ENCODE measurements around the gene TPRN.

Gene TPRN

DNA sequence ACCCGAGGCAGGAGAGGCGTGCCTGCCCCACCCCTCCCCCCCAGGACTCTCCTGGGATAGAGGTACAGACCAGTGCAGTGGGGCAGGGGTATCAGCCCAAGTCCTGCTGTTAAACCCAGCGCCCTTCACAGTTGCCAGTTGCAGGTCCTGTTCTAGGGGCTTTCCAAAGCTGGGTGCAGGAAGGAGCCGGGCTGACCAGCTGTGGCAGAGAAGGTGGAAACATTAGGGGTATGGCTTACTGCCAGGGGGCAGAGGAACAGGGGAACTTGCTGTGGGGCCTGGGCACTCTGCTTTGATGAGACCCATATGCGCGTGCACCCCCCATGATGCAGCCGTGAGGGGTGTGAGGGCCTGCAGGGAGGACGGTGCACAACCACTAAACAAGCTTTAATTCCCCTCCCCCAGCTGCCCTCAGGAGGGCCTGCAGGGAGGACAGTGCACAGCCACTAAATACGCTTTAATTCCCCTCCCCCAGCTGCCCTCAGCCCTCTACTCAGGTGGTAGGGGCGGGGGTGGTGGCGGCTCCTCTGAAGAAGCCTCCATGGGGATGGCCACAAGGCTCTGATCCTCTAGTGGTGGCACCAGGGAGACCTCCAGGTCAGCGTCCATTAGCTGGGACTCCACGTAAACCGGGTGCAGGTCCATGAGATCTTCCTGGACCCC, 29.9 kb downstream of the TPRN start:
- H3K9me3 ChIP-seq (ENCODE audit: control insufficient read depth, low read length) = no peaks in the 10 kb centered on the region
- 61 to 62% methylated on average over 14 of the region's 14 CpGs for WGBS, 2 experiments
- H3K4me1 ChIP-seq (ENCODE audit: control insufficient read depth, insufficient read depth, low read length) = peaks cover 19% of the 10 kb centered on the region
- peaks cover 99% of the 10 kb centered on the region for H3K27me3 ChIP-seq (ENCODE audit: control insufficient read depth, insufficient read depth, low read length, poor library complexity, severe bottlenecking)
- H3K4me3 ChIP-seq (ENCODE audit: insufficient read depth, low read depth, low read length) = no peak overlapping the region
- no peak overlapping the region for H3K27ac ChIP-seq (ENCODE audit: insufficient read depth, low read depth, low read length, poor library complexity, severe bottlenecking)
- no peaks in the 10 kb centered on the region for H3K36me3 ChIP-seq (ENCODE audit: control insufficient read depth, insufficient read depth, low read length)

DNA sequence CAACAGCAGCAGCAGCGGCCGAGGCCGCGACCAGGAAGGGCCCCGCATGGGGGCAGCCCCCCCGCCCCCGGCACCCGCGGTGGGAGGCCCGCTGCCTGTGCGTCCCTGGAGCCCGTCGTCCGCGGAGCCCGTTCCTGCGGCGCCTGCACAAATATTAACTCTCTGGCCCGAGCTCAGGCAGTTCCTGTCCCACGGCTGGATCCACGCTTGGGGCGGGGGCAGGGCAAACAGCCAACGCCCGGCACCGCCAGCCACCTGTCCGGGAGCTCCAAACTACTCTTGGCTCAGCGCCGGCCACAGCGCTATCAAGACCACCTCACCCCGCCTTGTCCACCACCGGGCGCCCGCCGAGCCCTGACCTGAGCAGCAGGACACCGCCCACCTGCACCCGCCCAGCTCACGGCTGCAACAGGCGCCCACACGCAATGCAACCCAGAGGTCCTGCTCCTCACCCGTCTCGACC, 30.6 kb downstream of the TPRN start, which contains the start of gene LRRC26:
Gene LRRC26 (minus strand): TSS at position 156 of the 463 bp plus-strand sequence. CDS start 108 bp downstream, at position 48.
- no peaks in the 10 kb centered on the region for H3K9me3 ChIP-seq (ENCODE audit: control insufficient read depth, low read length)
- peak within 1 kb of the TSS; percentile 22 for H3K4me3 ChIP-seq (ENCODE audit: insufficient read depth, low read depth, low read length)
- H3K27ac ChIP-seq (ENCODE audit: insufficient read depth, low read depth, low read length, poor library complexity, severe bottlenecking) = no peak within 1 kb of the TSS
- peaks cover 99% of the 10 kb centered on the region for H3K27me3 ChIP-seq (ENCODE audit: control insufficient read depth, insufficient read depth, low read length, poor library complexity, severe bottlenecking)
- peaks cover 19% of the 10 kb centered on the region for H3K4me1 ChIP-seq (ENCODE audit: control insufficient read depth, insufficient read depth, low read length)
- no peaks in the 10 kb centered on the region for H3K36me3 ChIP-seq (ENCODE audit: control insufficient read depth, insufficient read depth, low read length)
- 20 to 21% methylated on average over 41 of the region's 41 CpGs for WGBS, 2 experiments

DNA sequence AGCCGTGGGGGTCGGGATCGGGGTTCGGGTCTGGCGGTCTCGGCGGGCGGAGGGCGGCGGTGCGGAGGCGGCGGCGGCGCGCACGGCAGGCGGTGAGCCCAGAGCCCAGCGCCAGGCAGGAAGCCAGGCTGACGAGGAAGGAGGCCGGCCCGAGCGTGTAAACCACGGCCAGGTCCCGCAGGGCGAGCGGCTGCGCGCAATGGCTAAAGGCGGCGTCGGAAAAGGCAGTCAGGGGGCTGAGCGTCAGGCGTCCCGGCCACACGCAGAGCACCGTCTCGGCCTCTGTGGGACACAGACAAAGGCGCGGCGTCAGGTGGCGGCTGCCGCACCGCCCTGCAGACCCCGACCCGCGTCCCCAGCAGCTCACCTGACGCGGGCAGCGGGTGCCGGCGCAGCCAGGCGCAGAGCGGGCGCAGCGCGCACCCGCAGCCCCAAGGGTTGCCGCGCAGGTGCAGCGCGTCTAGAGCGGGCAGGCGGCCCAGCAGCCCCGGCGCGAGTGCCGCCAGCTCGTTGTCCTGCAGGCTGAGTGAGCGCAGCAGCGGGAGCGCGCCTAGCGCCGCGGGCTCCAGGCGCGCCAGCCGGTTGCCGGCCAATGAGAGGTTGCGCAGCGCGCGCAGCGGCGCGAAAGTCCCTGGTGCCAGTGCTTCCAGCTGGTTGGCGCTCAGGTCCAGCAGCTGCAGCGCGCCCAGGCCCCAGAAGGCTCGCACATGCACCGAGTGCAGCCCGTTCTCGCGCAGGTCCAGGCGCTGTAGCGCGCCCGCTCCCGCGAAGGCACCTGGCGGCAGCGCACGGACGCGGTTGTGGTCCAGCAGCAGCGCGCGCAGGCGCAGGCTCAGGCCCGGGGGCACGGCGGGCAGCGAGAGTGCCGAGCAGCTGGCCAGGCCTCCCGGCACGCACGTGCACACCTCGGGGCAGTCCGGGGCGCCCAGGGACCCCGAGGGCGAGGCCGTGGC, 31.4 kb downstream of the TPRN start:
- Histone ChIP-seq H3K4me1 (ENCODE audit: control insufficient read depth, insufficient read depth, low read length) (peaks cover 19% of the 10 kb centered on the region), H3K27ac (ENCODE audit: insufficient read depth, low read depth, low read length, poor library complexity, severe bottlenecking) (no peak overlapping the region), H3K9me3 (ENCODE audit: control insufficient read depth, low read length) (no peaks in the 10 kb centered on the region), H3K4me3 (ENCODE audit: insufficient read depth, low read depth, low read length) (peak overlapping the region; percentile 22), H3K36me3 (ENCODE audit: control insufficient read depth, insufficient read depth, low read length) (no peaks in the 10 kb centered on the region), H3K27me3 (ENCODE audit: control insufficient read depth, insufficient read depth, low read length, poor library complexity, severe bottlenecking) (peaks cover 100% of the 10 kb centered on the region)
- WGBS, 2 experiments = 1% methylated on average over 124 of the region's 124 CpGs

DNA sequence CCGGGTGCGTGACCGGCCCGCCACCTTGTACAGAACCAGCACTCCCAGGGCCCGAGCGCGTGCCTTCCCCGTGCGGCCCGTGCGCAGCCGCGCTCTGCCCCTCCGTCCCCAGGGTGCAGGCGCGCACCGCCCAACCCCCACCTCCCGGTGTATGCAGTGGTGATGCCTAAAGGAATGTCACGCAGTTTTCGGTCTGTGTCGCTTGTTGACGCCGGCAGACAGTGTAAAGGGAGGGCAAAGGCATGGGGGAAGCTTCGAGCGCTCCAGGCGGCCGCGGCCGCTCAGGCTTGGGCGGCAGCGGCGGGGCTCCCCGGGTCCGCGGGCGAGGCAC, 32.0 kb downstream of the TPRN start:
- Histone ChIP-seq H3K36me3 (ENCODE audit: control insufficient read depth, insufficient read depth, low read length) (no peaks in the 10 kb centered on the region), H3K4me1 (ENCODE audit: control insufficient read depth, insufficient read depth, low read length) (peaks cover 19% of the 10 kb centered on the region), H3K9me3 (ENCODE audit: control insufficient read depth, low read length) (no peaks in the 10 kb centered on the region), H3K4me3 (ENCODE audit: insufficient read depth, low read depth, low read length) (peak overlapping the region; percentile 22), H3K27ac (ENCODE audit: insufficient read depth, low read depth, low read length, poor library complexity, severe bottlenecking) (no peak overlapping the region), H3K27me3 (ENCODE audit: control insufficient read depth, insufficient read depth, low read length, poor library complexity, severe bottlenecking) (peaks cover 100% of the 10 kb centered on the region)
- 2 to 3% methylated on average over 36 of the region's 36 CpGs for WGBS, 2 experiments

DNA sequence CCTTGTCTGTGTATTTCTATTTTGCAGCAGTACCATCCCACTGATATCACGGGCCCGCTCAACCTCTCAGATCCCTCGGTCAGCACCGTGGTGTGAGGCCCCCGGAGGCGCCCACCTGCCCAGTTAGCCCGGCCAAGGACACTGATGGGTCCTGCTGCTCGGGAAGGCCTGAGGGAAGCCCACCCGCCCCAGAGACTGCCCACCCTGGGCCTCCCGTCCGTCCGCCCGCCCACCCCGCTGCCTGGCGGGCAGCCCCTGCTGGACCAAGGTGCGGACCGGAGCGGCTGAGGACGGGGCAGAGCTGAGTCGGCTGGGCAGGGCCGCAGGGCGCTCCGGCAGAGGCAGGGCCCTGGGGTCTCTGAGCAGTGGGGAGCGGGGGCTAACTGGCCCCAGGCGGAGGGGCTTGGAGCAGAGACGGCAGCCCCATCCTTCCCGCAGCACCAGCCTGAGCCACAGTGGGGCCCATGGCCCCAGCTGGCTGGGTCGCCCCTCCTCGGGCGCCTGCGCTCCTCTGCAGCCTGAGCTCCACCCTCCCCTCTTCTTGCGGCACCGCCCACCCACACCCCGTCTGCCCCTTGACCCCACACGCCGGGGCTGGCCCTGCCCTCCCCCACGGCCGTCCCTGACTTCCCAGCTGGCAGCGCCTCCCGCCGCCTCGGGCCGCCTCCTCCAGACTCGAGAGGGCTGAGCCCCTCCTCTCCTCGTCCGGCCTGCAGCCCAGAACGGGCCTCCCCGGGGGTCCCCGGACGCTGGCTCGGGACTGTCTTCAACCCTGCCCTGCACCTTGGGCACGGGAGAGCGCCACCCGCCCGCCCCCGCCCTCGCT, 32.6 kb downstream of the TPRN start:
- peak overlapping the region; percentile 25 for H3K4me3 ChIP-seq (ENCODE audit: insufficient read depth, low read depth, low read length)
- H3K27me3 ChIP-seq (ENCODE audit: control insufficient read depth, insufficient read depth, low read length, poor library complexity, severe bottlenecking) = peaks cover 100% of the 10 kb centered on the region
- H3K36me3 ChIP-seq (ENCODE audit: control insufficient read depth, insufficient read depth, low read length) = no peaks in the 10 kb centered on the region
- 9% methylated on average over 57 of the region's 57 CpGs for WGBS, 2 experiments
- no peak overlapping the region for H3K27ac ChIP-seq (ENCODE audit: insufficient read depth, low read depth, low read length, poor library complexity, severe bottlenecking)
- no peaks in the 10 kb centered on the region for H3K9me3 ChIP-seq (ENCODE audit: control insufficient read depth, low read length)
- H3K4me1 ChIP-seq (ENCODE audit: control insufficient read depth, insufficient read depth, low read length) = peaks cover 19% of the 10 kb centered on the region

DNA sequence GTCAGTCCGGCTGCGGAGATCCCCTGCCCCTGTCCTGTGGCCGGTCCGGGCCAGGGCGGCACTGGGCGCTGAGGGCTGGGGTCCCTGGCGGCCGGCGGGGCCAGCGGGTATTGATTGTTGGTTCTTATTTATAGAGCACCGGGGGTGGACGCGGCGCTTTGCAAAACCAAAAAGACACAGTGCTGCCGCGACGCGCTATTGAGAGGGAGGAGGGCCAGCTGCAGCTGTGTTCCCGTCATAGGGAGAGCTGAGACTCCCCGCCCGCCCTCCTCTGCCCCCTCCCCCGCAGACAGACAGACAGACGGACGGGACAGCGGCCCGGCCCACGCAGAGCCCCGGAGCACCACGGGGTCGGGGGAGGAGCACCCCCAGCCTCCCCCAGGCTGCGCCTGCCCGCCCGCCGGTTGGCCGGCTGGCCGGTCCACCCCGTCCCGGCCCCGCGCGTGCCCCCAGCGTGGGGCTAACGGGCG, 33.2 kb downstream of the TPRN start:
- H3K36me3 ChIP-seq (ENCODE audit: control insufficient read depth, insufficient read depth, low read length) = no peaks in the 10 kb centered on the region
- H3K27ac ChIP-seq (ENCODE audit: insufficient read depth, low read depth, low read length, poor library complexity, severe bottlenecking) = no peak overlapping the region
- peaks cover 19% of the 10 kb centered on the region for H3K4me1 ChIP-seq (ENCODE audit: control insufficient read depth, insufficient read depth, low read length)
- H3K4me3 ChIP-seq (ENCODE audit: insufficient read depth, low read depth, low read length) = no peak overlapping the region
- H3K27me3 ChIP-seq (ENCODE audit: control insufficient read depth, insufficient read depth, low read length, poor library complexity, severe bottlenecking) = peaks cover 100% of the 10 kb centered on the region
- WGBS, 2 experiments = 27 to 30% methylated on average over 44 of the region's 44 CpGs
- no peaks in the 10 kb centered on the region for H3K9me3 ChIP-seq (ENCODE audit: control insufficient read depth, low read length)

DNA sequence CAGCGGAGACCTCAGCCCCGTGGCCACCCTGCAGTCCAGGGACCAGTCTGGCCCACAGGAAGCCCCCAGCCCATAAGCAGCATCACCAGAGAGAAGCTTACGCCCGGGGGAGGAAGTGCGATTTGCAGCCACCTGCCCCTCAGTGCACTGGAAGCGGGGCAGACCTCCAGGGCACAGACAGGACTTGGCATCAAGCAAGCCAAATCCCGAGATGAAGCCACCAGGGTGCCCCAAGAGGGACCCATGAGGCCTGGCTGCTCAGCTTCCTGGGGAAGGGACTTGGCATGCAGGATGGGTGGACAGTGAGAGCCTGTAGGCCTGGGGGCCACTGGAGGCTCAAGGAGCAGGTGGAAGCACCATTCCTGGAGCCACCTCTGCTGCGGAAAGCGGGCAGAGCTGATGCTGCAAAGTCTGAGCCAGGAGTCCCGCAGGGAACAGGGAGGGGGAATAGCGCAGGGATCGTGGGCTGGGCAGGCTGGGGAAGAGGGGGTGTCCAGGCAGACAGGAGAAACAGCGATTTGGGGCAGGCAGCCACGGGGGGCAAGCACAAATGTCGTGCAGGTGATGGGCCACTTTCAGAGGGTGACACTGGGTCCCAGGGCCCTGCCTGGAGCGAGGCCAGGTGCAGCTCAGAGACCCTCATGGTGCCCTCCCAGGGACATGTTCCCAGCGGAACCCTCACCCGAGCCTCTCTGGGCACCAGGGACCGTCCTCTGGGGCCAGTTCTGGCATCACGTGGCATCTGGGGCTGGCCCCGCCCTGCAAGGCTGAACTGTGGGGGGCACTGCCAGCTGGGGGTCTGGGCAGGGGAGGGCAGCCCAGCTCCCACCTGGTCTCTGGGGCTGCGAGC, 33.9 kb downstream of the TPRN start:
- Histone ChIP-seq H3K4me3 (ENCODE audit: insufficient read depth, low read depth, low read length) (no peak overlapping the region), H3K27me3 (ENCODE audit: control insufficient read depth, insufficient read depth, low read length, poor library complexity, severe bottlenecking) (peaks cover 100% of the 10 kb centered on the region), H3K4me1 (ENCODE audit: control insufficient read depth, insufficient read depth, low read length) (peaks cover 19% of the 10 kb centered on the region)

DNA sequence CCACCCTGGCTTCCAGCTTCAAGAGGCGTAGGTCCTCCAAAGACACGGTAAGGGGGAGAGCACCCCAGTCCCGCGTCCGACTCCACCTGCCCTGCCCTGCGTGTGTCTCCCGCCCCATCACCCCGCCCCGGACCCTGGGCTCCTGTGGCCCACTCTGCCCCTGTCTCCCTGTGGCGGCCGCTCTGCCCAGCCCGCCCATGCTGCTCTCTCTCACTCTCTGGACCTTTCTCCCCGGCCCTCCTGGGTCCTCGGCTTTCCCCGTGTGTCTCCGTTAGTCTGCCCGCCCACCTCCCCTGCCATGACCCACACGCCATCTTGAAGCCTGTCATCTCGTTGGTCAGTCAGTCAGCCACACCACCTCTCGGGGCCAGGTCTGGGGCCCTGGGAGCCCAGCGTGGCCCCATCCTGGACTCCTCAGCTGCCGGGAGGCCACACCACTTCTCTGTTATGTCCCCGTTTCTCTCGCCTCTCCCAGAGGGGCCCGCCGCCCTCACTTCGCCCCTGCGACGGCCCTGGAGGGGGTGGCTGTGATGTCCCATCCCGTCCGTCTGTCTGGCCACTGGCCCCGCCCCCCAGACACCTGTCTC, 35.2 kb downstream of the TPRN start:
- Histone ChIP-seq H3K27me3 (ENCODE audit: control insufficient read depth, insufficient read depth, low read length, poor library complexity, severe bottlenecking) (peaks cover 100% of the 10 kb centered on the region), H3K4me3 (ENCODE audit: insufficient read depth, low read depth, low read length) (no peak overlapping the region)
- 85 to 90% methylated on average over 32 of the region's 32 CpGs for WGBS, 2 experiments

More for the DNA sequence above, 33.9 kb downstream of the TPRN start:
- H3K9me3 ChIP-seq (ENCODE audit: control insufficient read depth, low read length) = no peaks in the 10 kb centered on the region
- H3K27ac ChIP-seq (ENCODE audit: insufficient read depth, low read depth, low read length, poor library complexity, severe bottlenecking) = no peak overlapping the region
- H3K36me3 ChIP-seq (ENCODE audit: control insufficient read depth, insufficient read depth, low read length) = no peaks in the 10 kb centered on the region
- 77% methylated on average over 22 of the region's 22 CpGs for WGBS, 2 experiments

More for the DNA sequence above, 35.2 kb downstream of the TPRN start:
- peaks cover 19% of the 10 kb centered on the region for H3K4me1 ChIP-seq (ENCODE audit: control insufficient read depth, insufficient read depth, low read length)
- no peak overlapping the region for H3K27ac ChIP-seq (ENCODE audit: insufficient read depth, low read depth, low read length, poor library complexity, severe bottlenecking)
- H3K36me3 ChIP-seq (ENCODE audit: control insufficient read depth, insufficient read depth, low read length) = no peaks in the 10 kb centered on the region
- H3K9me3 ChIP-seq (ENCODE audit: control insufficient read depth, low read length) = no peaks in the 10 kb centered on the region
